NB4 (cell line): ENCODE measurements around the gene KATNBL1.

Experiments used
- DNase-seq: peaks from one replicate; pipeline ENCODE4 v3.0.0; 2010; ENCODE audit warnings: low read depth
- H3K4me3 ChIP-seq: one replicate; pipeline ENCODE4 v1.5.1; 2011; ENCODE audit warnings: mild to moderate bottlenecking, low read depth, low read length, moderate library complexity
- MYC ChIP-seq: IDR thresholded peaks from 2 replicates; pipeline ENCODE4 v1.6.1; 2011; ENCODE audit warnings: low read depth, low read length
- POLR2A ChIP-seq: IDR thresholded peaks from 2 replicates; pipeline ENCODE4 v1.6.1; 2011; ENCODE audit warnings: mild to moderate bottlenecking; ENCODE audit not compliant: insufficient read length; ENCODE audit errors: extremely low read depth
- TF ChIP-seq, protein P1 (sequence below): IDR thresholded peaks from one replicate; pipeline ENCODE4 v1.5.1; 2012; ENCODE audit warnings: low read depth, low read length
- TF ChIP-seq, protein P2 (sequence below): IDR thresholded peaks from 2 replicates; pipeline ENCODE4 v1.6.1; 2011; ENCODE audit warnings: low read depth, low read length

KATNBL1 gene

DNA sequence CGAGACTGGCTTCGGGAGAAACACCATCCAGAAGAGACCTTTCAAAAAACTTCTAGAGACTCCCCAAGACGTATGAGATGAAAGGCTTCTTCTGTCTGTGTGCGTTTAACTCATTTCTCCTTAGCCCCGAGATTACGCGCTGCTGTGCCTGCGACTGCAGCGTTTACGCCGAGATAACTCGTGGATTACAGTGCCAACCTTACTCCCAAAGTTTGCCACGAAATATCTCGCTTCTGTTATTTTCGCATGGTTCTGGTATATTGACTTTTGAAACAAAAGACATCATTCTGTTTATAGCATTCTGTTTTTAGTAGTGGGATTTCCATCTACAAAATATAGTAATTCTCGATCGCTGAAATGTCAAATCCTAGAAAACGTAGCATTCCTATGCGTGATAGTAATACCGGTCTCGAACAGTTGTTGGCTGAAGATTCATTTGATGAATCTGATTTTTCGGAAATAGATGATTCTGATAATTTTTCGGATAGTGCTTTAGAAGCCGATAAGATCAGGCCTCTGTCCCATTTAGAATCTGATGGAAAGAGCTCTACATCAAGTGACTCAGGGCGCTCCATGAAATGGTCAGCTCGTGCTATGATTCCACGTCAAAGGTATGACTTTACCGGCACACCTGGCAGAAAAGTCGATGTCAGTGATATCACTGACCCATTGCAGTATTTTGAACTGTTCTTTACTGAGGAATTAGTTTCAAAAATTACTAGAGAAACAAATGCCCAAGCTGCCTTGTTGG lies 107.5 kb downstream of the KATNBL1 start:
- peak overlapping the region; percentile 98 for H3K4me3 ChIP-seq
- DNase-seq = no peak

DNA sequence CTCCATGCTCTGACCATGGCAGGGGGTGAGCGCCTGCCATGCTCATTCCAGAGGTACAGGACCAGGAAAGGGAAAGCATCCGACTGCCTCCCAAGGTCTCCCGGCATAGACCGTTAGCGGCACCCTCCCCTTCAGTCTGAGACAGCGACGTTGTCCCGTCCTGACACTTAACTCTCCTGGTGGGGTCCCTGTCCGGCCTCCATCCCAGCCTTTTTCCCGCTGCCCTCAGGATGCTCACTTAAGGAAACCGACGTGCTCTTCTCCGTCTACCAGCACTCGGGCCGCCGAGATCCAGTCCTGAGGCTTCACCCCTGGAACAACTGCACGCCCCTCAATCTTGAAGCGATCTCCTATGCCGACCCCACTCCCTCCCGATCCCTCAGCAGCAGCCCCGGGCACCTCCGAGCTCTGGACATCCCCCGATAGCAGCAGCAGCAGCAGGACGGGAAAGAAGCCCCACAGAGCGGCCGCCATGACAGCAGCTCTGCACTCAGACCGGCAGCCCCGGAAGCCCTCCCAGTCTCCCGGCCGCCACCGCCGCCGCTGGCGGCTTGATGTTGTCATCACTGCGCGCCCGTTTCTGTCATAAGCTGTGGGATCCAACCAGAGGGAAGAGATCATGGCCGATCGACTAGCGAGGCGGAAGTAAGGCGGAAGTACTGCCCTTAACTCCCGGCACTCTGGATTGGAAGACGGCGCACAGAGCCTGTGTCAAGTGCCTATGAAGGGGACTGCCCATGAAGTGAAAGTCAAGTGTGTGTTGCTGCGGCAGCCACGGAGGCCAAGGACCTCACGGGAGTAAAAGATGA lies 108.3 kb downstream of the KATNBL1 start, which contains the start of the genes EMC7 and PGBD4:
TSS of gene EMC7 (minus strand) at position 497 of the 809 bp plus-strand sequence. CDS start at position 474, 23 bp downstream.
TSS of gene PGBD4 (plus strand) at position 718 of the 809 bp plus-strand sequence. CDS start 449 bp downstream, outside the sequence.
- peak within 1 kb of the TSS; percentile 98 for H3K4me3 ChIP-seq
- TF ChIP-seq MYC (peak; percentile 88), POLR2A (peak; percentile 94)
- TF ChIP-seq, protein P1, sequence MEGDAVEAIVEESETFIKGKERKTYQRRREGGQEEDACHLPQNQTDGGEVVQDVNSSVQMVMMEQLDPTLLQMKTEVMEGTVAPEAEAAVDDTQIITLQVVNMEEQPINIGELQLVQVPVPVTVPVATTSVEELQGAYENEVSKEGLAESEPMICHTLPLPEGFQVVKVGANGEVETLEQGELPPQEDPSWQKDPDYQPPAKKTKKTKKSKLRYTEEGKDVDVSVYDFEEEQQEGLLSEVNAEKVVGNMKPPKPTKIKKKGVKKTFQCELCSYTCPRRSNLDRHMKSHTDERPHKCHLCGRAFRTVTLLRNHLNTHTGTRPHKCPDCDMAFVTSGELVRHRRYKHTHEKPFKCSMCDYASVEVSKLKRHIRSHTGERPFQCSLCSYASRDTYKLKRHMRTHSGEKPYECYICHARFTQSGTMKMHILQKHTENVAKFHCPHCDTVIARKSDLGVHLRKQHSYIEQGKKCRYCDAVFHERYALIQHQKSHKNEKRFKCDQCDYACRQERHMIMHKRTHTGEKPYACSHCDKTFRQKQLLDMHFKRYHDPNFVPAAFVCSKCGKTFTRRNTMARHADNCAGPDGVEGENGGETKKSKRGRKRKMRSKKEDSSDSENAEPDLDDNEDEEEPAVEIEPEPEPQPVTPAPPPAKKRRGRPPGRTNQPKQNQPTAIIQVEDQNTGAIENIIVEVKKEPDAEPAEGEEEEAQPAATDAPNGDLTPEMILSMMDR = no peak
- TF ChIP-seq, protein P2, sequence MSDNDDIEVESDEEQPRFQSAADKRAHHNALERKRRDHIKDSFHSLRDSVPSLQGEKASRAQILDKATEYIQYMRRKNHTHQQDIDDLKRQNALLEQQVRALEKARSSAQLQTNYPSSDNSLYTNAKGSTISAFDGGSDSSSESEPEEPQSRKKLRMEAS = peak; percentile 85
- peak; percentile 99 for DNase-seq

More for the DNA sequence above, 107.5 kb downstream of the KATNBL1 start:
- TF ChIP-seq MYC = no peak
- TF ChIP-seq, protein P2 = no peak
- TF ChIP-seq POLR2A = no peak
- TF ChIP-seq, protein P1 = no peak

DNA sequence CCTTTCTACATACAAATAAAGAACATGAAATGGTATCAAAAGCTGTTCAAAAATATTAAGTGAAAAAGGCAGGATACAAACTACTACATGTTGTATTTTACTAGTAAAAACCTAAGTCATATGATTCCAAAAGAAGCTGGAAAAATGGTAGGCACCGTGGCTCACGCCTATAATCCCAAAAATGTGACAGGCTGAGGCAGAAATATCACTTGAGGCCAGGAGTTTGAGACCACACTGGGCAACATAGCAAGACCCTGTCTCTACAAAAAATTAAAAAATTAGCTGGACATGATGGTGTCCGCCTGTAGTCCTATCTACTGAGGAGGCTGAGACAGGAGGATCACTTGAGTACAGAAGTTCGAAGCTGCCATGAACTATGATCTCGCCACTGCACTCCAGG lies 110.0 kb downstream of the KATNBL1 start:
- DNase-seq = no peak
- TF ChIP-seq, protein P2 = no peak
- TF ChIP-seq POLR2A = no peak
- TF ChIP-seq, protein P1 = no peak
- no peak for TF ChIP-seq MYC
- peak overlapping the region; percentile 98 for H3K4me3 ChIP-seq
